Sigmoid colon (tissue), 3 donors: ENCODE measurements around the gene CDK6.

ENCODE experiments used
- CTCF ChIP-seq, 4 experiments: fragments of 450-650 bp in 3 of 4; fragments of 200-600 bp in 1 of 4; IDR thresholded peaks; one replicate each; pipeline ENCODE4 v1.5.1; 2016 to 2019; ENCODE audit warnings: antibody characterized with exemption in 4 of 4, mild to moderate bottlenecking in 3 of 4, moderate library complexity in 2 of 4
- POLR2A ChIP-seq, 2 donors: fragments of 450-650 bp; IDR thresholded peaks; one replicate each; pipeline ENCODE4 v1.6.1; 2016; ENCODE audit warnings: antibody characterized with exemption in 2 of 2, mild to moderate bottlenecking in 2 of 2, moderate library complexity in 2 of 2

- no peak for TF ChIP-seq POLR2A (IDR thresholded peaks at IDR 0.05)
- no peak for TF ChIP-seq CTCF (IDR thresholded peaks at IDR 0.05)
Measured at GRCh38 chr7:92753614-92754013, 82.8 kb downstream of the CDK6 start.
